Activated CD4-positive, alpha-beta memory T cell treated with anti-CD3 and anti-CD28 coated beads, Interleukin-2, amount 10 ng/mL, durations not matched to agents 7 days and 5 days (primary cell): ENCODE data around the gene TNS1. TPM values are rescaled to one million over a fixed set of nuclear protein-coding genes. Genes with fewer than 3 reads are reported as not detected.

Experiments used
- CTCF ChIA-PET: fragments of 350-600 bp; sonication (Branson Sonifier 250); formaldehyde crosslinking; loops from one replicate; lab custom pipeline; 2021; ENCODE audit warnings: antibody characterized with exemption, inconsistent platforms; lab: Charles Lee
- POLR2A ChIA-PET: fragments of 350-600 bp; sonication (Branson Sonifier 250); formaldehyde crosslinking; loops from one replicate; lab custom pipeline; 2021; ENCODE audit warnings: antibody characterized with exemption; lab: Charles Lee
- DNase-seq: peaks from one replicate; pipeline ENCODE4 v3.0.0-alpha.2; 2020
- H3K27ac Mint-ChIP-seq: one replicate; pipeline ENCODE4 v1.8.0; 2021; ENCODE audit warnings: mild to moderate bottlenecking, mixed read lengths
- H3K27me3 Mint-ChIP-seq: one replicate; pipeline ENCODE4 v1.8.0; 2021; ENCODE audit warnings: mixed read lengths
- H3K36me3 Mint-ChIP-seq: one replicate; pipeline ENCODE4 v1.8.0; 2021; ENCODE audit warnings: low read depth, mixed read lengths
- H3K4me1 Mint-ChIP-seq: one replicate; pipeline ENCODE4 v1.8.0; 2021; ENCODE audit warnings: mixed read lengths
- H3K4me3 Mint-ChIP-seq: one replicate; pipeline ENCODE4 v1.8.0; 2021; ENCODE audit warnings: mild to moderate bottlenecking, mixed read lengths
- H3K9me3 Mint-ChIP-seq: one replicate; pipeline ENCODE4 v1.8.0; 2021; ENCODE audit warnings: mixed read lengths
- total RNA-seq, 2 experiments: library from RNA; stranded (reverse); gene quantifications; one replicate each; pipeline ENCODE4 v1.2.3, GENCODE V29; 2021

TNS1 gene
- total RNA-seq, 2 experiments from 2014 or later, result 3.2 to 3.4 TPM

DNA sequence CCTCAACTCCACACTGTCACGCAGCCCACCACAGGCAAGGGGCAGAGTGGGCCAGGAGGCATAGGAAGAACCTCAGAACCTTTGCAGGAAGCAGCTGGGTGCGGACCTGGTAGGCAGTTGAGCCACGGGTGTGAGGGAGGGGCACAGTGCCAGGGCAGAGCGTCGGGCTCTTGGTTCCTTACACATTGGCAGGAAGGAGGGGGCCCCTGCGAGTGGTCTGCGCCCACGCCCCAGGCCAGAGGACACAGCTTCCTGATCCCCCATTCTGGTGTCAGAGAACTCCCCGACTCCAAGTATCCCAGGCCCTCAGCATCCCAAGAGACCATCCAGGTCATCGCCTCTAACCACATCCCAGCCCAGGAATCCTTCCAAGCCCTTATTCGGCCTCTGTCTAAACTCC is 61.5 kb downstream of the TNS1 start:
- no peak overlapping the region for H3K4me3 Mint-ChIP-seq
- CTCF ChIA-PET, result no interaction called here
- no peak for DNase-seq
- no peaks in the 10 kb centered on the region for H3K36me3 Mint-ChIP-seq
- POLR2A ChIA-PET, result no interaction called here
- H3K4me1 Mint-ChIP-seq, result peaks cover 4% of the 10 kb centered on the region
- no peak overlapping the region for H3K27ac Mint-ChIP-seq
- peaks cover 23% of the 10 kb centered on the region for H3K27me3 Mint-ChIP-seq
- H3K9me3 Mint-ChIP-seq, result no peaks in the 10 kb centered on the region

DNA sequence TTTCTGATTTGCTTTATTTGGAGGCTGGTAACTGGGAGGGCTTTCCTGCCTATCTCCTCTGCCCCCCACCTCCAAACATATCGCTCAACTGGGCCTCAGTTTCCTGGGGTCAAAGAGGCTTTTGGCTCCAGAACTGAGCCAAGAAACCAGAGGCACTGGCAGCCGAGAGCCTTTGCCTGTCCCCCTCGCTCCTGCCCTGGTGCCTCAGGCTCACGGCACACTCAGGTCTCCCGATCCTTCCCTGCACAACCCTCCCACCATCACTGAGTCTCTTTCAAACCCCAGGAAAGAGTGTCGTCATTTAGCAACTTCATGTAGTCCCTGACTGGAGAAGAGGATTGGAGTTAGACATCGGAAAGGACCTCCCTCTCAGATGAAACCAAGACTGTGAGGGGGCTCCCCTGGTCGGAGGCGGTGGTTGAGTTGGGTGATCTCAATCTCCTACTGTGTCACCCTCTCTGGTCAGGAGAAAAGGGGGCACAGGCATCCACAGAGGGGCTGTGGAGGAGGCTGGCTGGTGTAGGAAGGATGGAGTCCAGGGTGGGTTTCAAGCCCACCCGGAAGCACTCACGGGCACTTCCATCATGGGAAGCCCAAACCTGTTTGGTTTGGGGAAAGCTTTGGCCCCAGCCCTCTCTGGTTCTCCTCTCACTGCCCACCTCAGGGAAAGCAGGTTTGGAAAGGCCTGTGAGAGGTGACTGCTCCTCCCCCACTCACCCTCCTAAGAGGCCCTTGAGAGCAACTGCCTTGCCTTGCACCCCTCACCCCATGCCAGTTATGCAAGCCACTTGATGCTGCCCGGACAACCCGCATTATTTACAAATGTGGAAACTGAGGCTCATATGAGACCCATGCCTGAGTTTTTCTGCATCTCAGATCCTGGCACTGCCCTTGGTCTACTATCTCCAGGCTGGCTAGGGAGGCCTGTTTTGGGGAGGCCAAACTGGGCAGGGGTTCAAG is 62.3 kb downstream of the TNS1 start:
- Mint-ChIP-seq H3K27ac (no peak overlapping the region), H3K4me3 (no peak overlapping the region), H3K36me3 (no peaks in the 10 kb centered on the region), H3K4me1 (peaks cover 4% of the 10 kb centered on the region), H3K9me3 (no peaks in the 10 kb centered on the region), H3K27me3 (peaks cover 20% of the 10 kb centered on the region)
- ChIA-PET POLR2A (no interaction called here), CTCF (no interaction called here)
- DNase-seq, result no peak

DNA sequence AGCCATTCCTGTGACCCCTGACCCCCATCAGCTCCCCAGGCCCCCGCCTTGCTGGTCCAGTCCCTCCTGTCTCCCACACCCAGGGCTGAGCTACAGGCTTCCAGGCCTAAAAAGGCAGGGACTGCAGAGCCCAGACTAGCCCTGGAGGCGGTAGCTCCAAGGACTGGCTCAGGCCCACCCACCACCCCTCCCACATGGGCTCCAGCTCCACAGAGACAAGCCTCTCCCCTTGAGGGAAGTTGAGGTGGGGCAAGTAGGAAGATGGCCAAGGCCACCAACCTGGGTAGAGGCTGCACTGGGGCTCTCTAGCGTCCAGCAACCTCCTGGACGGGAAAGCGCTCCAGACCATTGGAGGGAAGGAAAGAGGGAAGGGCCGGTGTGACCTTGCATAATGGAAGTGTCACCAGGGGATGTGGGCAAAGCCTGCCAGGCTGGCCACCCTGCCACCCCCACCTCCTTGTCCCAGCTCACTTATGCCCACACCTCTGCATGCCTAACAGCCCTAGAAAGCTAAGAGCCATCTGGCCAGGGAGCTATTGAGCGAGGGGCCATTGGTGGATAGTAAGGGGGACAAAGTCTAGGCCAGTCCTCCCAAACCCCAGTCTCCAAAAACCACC is 63.1 kb downstream of the TNS1 start:
- ChIA-PET CTCF (no interaction called here), POLR2A (no interaction called here)
- peaks cover 4% of the 10 kb centered on the region for H3K4me1 Mint-ChIP-seq
- no peaks in the 10 kb centered on the region for H3K9me3 Mint-ChIP-seq
- no peaks in the 10 kb centered on the region for H3K36me3 Mint-ChIP-seq
- peaks cover 19% of the 10 kb centered on the region for H3K27me3 Mint-ChIP-seq
- no peak overlapping the region for H3K4me3 Mint-ChIP-seq
- DNase-seq, result no peak
- H3K27ac Mint-ChIP-seq, result no peak overlapping the region

DNA sequence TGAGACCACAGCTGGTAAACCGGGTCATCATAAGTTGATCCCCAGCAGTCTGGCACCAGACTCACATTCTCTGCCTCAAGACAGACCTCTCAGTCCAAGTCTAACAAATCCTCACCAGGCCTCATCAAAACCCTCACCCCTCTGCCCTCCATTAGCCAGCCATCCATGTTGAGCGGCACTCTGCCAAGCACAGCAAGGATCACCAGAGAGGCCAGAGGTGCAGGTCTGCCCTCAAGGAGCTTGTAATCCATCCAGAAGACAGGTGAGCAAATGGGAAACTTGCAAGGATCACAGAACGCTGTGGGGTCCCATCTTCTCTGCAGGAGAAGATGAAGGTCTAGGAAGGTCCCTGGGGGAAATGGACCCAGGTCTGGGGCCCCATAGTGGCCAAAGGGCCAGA is 63.6 kb downstream of the TNS1 start:
- CTCF ChIA-PET, result no interaction called here
- POLR2A ChIA-PET, result no interaction called here
- H3K36me3 Mint-ChIP-seq, result no peaks in the 10 kb centered on the region
- no peak overlapping the region for H3K4me3 Mint-ChIP-seq
- H3K4me1 Mint-ChIP-seq, result peaks cover 5% of the 10 kb centered on the region
- no peak for DNase-seq
- H3K27ac Mint-ChIP-seq, result no peak overlapping the region
- H3K27me3 Mint-ChIP-seq, result peaks cover 19% of the 10 kb centered on the region
- no peaks in the 10 kb centered on the region for H3K9me3 Mint-ChIP-seq

DNA sequence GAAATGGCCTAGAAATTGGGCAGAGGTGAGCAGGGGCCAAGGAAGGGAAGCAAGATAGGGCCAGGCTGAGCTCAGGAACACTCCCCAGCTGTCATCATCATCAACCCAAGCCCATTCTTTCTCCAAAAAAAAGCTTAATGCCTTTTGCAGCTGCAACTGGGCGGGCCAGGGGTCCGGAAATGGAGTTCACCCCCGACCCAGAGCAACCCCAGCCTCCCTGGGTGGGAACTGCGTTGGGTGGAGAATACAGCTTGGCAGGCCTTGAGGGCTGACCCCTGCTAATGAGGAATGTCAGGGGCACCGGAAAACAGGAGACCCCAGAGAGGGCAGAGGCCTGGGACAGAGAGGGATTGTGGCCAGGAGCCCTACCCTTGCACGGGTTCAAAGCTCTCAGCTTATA is 64.8 kb downstream of the TNS1 start:
- Mint-ChIP-seq H3K27me3 (peaks cover 21% of the 10 kb centered on the region), H3K4me3 (no peak overlapping the region), H3K27ac (no peak overlapping the region), H3K4me1 (peaks cover 2% of the 10 kb centered on the region), H3K36me3 (no peaks in the 10 kb centered on the region), H3K9me3 (no peaks in the 10 kb centered on the region)
- POLR2A ChIA-PET, result no interaction called here
- no peak for DNase-seq
- CTCF ChIA-PET, result no interaction called here

DNA sequence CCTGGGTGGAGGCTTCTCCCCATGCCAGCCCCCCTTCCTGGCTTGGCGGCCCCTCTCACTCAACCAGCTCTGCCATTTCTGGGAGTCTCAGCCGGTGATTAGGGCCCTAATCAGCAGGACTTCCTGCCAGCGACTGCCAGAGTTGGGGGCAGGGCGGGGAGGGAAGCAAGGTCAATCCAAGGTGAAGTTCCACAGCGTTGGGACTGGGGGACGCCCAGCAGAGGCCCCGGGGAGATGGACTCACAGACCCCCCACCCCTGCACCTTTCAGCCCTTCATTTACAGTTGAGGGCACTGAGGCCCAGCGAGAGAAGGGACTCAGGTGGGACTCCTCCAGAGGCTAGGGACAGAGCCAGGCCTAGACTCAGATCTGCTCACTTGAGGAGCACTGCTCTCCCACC is 65.3 kb downstream of the TNS1 start:
- ChIA-PET CTCF (no interaction called here), POLR2A (no interaction called here)
- no peaks in the 10 kb centered on the region for H3K36me3 Mint-ChIP-seq

DNA sequence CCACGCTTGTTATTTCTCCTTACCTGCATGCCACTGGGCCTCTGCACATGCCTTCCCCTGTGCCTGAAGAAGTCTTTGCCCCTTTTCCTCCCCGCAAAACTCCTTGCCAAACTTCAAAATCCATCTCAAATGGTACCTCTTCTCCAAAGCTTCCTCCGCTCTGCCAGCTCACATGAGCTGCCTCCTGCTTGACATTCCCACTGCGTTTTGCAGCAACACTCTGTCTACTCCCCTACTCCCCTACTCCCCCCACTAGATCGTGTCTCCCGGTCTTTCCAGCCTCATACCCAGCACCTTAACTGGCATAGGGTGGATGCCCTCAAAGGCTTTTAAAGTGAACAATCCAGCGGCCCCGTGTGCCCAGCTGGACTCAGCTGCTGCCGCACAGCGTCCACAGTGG is 65.8 kb downstream of the TNS1 start:
- Mint-ChIP-seq H3K4me3 (no peak overlapping the region), H3K4me1 (peaks cover 2% of the 10 kb centered on the region), H3K27ac (no peak overlapping the region), H3K27me3 (peaks cover 21% of the 10 kb centered on the region), H3K36me3 (no peaks in the 10 kb centered on the region), H3K9me3 (no peaks in the 10 kb centered on the region)
- POLR2A ChIA-PET, result no interaction called here
- CTCF ChIA-PET, result interaction anchor here (0.7 kb wide), 1 partner anchor 151 kb away, joined by 3 read pairs; no protein-coding TSS in a partner anchor
- no peak for DNase-seq

More for the DNA sequence above, 65.3 kb downstream of the TNS1 start:
- H3K27me3 Mint-ChIP-seq, result peaks cover 21% of the 10 kb centered on the region
- peaks cover 2% of the 10 kb centered on the region for H3K4me1 Mint-ChIP-seq
- DNase-seq, result no peak
- no peaks in the 10 kb centered on the region for H3K9me3 Mint-ChIP-seq
- no peak overlapping the region for H3K27ac Mint-ChIP-seq
- H3K4me3 Mint-ChIP-seq, result no peak overlapping the region

DNA sequence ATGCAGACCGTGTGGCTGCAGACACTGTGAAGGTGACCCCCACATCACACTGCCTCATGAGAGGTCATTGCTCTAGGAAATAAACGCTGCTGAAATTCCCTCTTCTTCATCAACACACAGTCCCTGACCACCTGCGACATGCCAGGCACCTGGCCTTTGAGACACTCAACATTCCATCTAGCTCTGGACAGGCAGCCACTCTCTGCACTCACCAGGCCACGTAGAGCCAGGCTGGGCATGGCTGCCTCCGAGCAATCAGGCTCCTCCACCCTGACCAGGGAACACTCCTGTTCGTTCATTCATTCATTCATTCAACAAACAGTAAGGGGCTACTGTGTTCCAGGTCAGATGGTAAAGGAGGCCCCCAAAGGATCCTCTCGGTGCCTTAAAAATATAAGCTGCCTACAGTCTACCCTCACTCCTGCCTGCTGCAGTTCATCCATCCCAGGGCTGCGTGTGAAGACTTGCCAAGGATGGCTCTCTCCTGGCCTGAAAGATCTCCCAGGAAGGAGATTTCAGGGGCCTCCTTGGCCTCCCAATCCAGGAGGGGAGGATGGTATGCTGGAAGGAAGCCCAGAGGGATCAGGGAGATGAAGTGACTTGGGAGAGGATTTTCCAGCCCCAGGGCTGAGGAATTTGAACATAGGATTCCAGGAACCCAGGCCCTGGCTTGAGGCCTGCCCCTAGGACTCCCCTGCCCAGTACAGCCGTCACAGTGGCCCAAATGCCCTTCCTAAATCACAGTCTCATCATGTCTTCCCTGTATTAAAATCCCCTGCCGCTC is 66.7 kb downstream of the TNS1 start:
- CTCF ChIA-PET, result no interaction called here
- POLR2A ChIA-PET, result no interaction called here
- Mint-ChIP-seq H3K9me3 (no peaks in the 10 kb centered on the region), H3K4me1 (peaks cover 2% of the 10 kb centered on the region), H3K4me3 (no peak overlapping the region), H3K27ac (no peak overlapping the region), H3K36me3 (no peaks in the 10 kb centered on the region), H3K27me3 (peaks cover 22% of the 10 kb centered on the region)
- no peak for DNase-seq

DNA sequence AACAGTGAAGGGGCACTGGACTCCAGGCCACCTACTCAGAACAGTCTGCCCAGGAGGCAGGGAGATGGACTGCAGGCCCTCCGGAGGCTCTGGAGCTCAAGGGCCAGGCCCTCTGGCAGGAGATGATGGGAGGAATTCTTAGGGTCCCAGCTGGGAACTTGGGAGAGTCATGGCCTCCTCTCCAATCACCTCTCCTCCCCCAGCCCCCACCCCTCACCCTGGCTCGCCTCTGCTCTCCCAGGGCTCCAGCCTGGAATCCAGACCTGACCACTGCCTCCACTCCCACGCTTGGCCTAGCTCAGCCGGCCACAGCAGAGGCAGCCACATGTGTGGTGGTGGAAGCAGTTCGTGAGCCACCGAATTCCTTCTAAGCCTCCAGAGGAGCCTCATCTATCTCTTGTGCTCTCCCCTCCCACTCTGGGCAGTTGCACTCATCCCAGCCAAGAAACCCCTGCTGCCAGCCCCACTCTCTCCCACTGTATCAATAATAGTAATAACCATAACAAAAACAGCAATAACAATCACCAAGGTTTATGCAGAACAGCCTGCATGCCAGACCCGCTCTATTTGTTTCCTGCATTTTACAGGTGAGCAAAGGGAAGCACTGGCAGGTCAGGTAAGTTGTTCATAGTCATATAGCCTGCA is 67.4 kb downstream of the TNS1 start:
- Mint-ChIP-seq H3K4me3 (no peak overlapping the region), H3K27ac (no peak overlapping the region), H3K27me3 (peaks cover 21% of the 10 kb centered on the region), H3K4me1 (peaks cover 8% of the 10 kb centered on the region), H3K36me3 (no peaks in the 10 kb centered on the region), H3K9me3 (no peaks in the 10 kb centered on the region)
- no peak for DNase-seq
- CTCF ChIA-PET, result no interaction called here
- POLR2A ChIA-PET, result no interaction called here

DNA sequence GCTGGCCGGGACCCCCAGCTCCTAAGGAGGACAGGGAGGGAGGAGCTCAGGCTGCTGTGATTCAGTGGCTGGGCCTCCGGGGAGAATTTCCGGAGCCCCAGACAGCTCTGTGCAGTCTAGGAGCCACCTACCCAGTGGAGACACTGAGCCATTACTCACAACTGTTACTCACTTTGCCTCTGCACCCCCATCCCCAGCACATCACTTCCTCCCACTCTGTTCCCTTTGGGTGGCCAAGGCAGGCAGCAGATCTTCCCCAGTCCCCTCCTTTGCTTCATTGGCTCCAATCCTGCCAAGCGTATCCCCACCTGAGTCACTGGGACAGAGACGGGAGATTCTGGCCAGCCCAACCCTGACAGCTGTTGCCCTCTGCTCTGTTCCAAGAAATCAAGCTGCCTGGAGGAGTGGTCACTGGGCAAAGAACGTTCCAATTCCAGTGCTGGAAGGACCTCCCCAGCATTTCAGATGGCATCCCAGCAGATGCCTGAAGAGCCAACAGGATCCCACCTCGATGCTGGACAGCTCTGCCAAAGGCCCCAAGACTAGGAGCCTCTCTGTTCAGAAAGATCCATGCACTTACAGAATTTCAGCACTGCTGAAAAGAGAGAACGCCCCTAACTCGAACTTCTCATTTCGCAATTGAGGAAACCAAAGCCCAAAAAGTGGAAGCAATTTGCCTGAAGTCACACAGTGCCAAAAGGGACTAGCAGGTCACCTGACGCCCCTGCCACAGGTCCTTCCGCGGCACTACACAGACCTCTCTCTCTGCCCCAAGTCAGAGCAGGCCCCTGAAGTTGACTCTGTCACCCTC is 68.3 kb downstream of the TNS1 start:
- Mint-ChIP-seq H3K27me3 (peaks cover 20% of the 10 kb centered on the region), H3K9me3 (no peaks in the 10 kb centered on the region), H3K36me3 (no peaks in the 10 kb centered on the region), H3K4me3 (no peak overlapping the region), H3K27ac (no peak overlapping the region), H3K4me1 (peaks cover 11% of the 10 kb centered on the region)
- DNase-seq, result no peak
- CTCF ChIA-PET, result no interaction called here
- POLR2A ChIA-PET, result no interaction called here

DNA sequence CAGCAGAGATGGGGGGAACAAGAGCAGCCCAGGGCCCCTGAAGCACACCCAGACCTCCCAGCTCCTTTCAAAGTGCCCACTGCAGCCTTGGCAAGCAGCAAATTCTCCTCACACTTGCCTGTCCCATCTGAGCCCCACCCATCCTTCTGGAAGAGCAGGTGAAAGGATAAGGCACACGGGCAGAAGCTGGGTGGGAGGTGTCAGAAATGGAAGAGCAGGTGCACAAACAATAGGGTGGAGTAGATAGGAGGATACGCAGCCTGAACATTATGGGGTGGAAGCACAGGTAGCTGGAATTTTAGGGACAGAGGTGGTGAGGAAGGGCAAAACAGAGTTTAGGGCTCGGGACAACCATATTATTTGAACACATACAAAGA is 69.2 kb downstream of the TNS1 start:
- no peaks in the 10 kb centered on the region for H3K36me3 Mint-ChIP-seq
- no peak for DNase-seq
- ChIA-PET POLR2A (no interaction called here), CTCF (no interaction called here)
- peaks cover 12% of the 10 kb centered on the region for H3K4me1 Mint-ChIP-seq
- no peak overlapping the region for H3K4me3 Mint-ChIP-seq
- H3K9me3 Mint-ChIP-seq, result no peaks in the 10 kb centered on the region
- H3K27ac Mint-ChIP-seq, result no peak overlapping the region
- peaks cover 20% of the 10 kb centered on the region for H3K27me3 Mint-ChIP-seq
